ENCODE data around the gene MBLAC1. TPM values are rescaled to one million over a fixed set of nuclear protein-coding genes. Genes with fewer than 3 reads are reported as not detected.

MBLAC1 gene
- total and polyA plus RNA-seq, 4 donors: 1.7 to 2.9 (median 2.1) TPM

DNA sequence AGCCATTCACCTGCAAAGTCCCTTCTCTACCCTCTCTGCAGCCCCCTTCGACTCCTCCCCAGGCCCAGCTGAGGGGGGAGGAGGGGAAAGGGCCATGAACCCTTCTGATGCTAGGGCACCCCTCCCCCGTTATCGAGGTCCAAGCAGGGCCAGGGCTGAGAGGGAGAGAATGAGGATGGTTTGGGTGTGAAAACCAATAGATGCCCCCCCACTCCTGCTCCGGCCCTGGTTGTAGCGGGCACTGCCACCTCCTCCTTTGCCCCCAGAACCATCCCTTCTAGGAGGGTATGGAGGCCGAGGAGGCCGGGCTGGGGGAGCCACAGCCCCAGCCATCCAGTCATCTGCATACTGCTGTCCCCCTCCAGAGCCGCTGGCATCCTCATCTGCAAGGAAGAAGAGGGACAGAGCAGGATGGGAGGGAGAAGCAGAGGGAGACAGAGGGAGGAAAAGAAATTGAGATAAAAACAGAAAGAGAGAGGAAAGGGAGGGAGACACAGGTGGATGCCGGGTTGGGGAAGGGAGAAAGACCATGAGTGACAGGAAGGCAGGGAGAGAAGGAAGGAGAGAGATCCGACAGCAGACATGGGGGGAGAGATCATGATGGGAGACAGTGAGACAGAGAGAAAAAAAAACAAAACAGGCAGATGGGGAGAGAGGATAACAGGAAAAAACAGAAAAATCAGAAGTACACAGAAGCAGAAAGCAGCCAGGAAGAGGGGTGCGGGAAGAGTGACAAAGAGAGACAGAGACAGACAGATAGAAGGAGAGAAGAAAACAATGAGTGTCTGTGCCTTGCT is 43.5 kb downstream of the MBLAC1 start:
- DNase-seq (no peak), ATAC-seq (ENCODE audit: insufficient read depth, low FRiP score) (no peak)
- WGBS, 2 donors: 91 to 94% methylated on average over 11 of the region's 11 CpGs
- no peak overlapping the region for H3K27ac ChIP-seq (ENCODE audit: low read depth in 1 of 2, low read length in 1 of 2)
- TF ChIP-seq, protein P1, sequence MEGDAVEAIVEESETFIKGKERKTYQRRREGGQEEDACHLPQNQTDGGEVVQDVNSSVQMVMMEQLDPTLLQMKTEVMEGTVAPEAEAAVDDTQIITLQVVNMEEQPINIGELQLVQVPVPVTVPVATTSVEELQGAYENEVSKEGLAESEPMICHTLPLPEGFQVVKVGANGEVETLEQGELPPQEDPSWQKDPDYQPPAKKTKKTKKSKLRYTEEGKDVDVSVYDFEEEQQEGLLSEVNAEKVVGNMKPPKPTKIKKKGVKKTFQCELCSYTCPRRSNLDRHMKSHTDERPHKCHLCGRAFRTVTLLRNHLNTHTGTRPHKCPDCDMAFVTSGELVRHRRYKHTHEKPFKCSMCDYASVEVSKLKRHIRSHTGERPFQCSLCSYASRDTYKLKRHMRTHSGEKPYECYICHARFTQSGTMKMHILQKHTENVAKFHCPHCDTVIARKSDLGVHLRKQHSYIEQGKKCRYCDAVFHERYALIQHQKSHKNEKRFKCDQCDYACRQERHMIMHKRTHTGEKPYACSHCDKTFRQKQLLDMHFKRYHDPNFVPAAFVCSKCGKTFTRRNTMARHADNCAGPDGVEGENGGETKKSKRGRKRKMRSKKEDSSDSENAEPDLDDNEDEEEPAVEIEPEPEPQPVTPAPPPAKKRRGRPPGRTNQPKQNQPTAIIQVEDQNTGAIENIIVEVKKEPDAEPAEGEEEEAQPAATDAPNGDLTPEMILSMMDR (IDR thresholded peaks at IDR 0.05; ENCODE audit: control extremely low read depth, extremely low read depth): no peak
- H3K4me3 ChIP-seq: no peak overlapping the region
- no peaks in the 10 kb centered on the region for H3K36me3 ChIP-seq (ENCODE audit: control insufficient read depth in 4 of 4, insufficient read depth in 4 of 4, low read length in 4 of 4)
- H3K9me3 ChIP-seq (ENCODE audit: control insufficient read depth in 4 of 4, insufficient read depth in 3 of 4, low read length in 3 of 4): no peaks in the 10 kb centered on the region
- H3K4me1 ChIP-seq (ENCODE audit: control insufficient read depth in 5 of 5, insufficient read depth in 5 of 5, low read length in 5 of 5): peaks cover 0 to 25% (median 3%) of the 10 kb centered on the region in 5 donors
- H3K27me3 ChIP-seq (ENCODE audit: control insufficient read depth in 3 of 3, insufficient read depth in 3 of 3, low read length in 2 of 3): peaks cover 0 to 4% (median 0%) of the 10 kb centered on the region in 3 donors
- H3K9ac ChIP-seq (ENCODE audit: insufficient read depth in 1 of 2, low read length in 2 of 2): no peak overlapping the region

- peak in 1 of 3 donors; percentile 37 for DNase-seq
- Histone ChIP-seq H3K9ac (ENCODE audit: insufficient read depth in 1 of 2, low read length in 2 of 2) (no peak overlapping the region), H3K27me3 (ENCODE audit: control insufficient read depth in 3 of 3, insufficient read depth in 3 of 3, low read length in 2 of 3) (peaks cover 0 to 4% (median 0%) of the 10 kb centered on the region in 3 donors), H3K4me1 (ENCODE audit: control insufficient read depth in 5 of 5, insufficient read depth in 5 of 5, low read length in 5 of 5) (peaks cover 0 to 25% (median 3%) of the 10 kb centered on the region in 5 donors), H3K36me3 (ENCODE audit: control insufficient read depth in 4 of 4, insufficient read depth in 4 of 4, low read length in 4 of 4) (no peaks in the 10 kb centered on the region), H3K4me3 (no peak overlapping the region), H3K9me3 (ENCODE audit: control insufficient read depth in 4 of 4, insufficient read depth in 3 of 4, low read length in 3 of 4) (no peaks in the 10 kb centered on the region), H3K27ac (ENCODE audit: low read depth in 1 of 2, low read length in 1 of 2) (no peak overlapping the region)
- WGBS, 2 donors: 13% methylated on average over 55 to 61 of the region's 61 CpGs
- TF ChIP-seq, protein P1 (IDR thresholded peaks at IDR 0.05; ENCODE audit: control extremely low read depth, extremely low read depth): no peak
- ATAC-seq (ENCODE audit: insufficient read depth, low FRiP score): no peak
These were observed 44.4 kb downstream of the MBLAC1 start for GRCh38 chr7:100171087-100171681.

GRCh38 chr7:100171840-100172239 is 45.1 kb downstream of the MBLAC1 start:
- peaks cover 0 to 4% (median 0%) of the 10 kb centered on the region in 3 donors for H3K27me3 ChIP-seq (ENCODE audit: control insufficient read depth in 3 of 3, insufficient read depth in 3 of 3, low read length in 2 of 3)
- ATAC-seq (ENCODE audit: insufficient read depth, low FRiP score): no peak

More at GRCh38 chr7:100171840-100172239, 45.1 kb downstream of the MBLAC1 start:
- Histone ChIP-seq H3K27ac (ENCODE audit: low read depth in 1 of 2, low read length in 1 of 2) (no peak overlapping the region), H3K9me3 (ENCODE audit: control insufficient read depth in 4 of 4, insufficient read depth in 3 of 4, low read length in 3 of 4) (no peaks in the 10 kb centered on the region), H3K36me3 (ENCODE audit: control insufficient read depth in 4 of 4, insufficient read depth in 4 of 4, low read length in 4 of 4) (no peaks in the 10 kb centered on the region), H3K4me3 (no peak overlapping the region), H3K9ac (ENCODE audit: insufficient read depth in 1 of 2, low read length in 2 of 2) (no peak overlapping the region), H3K4me1 (ENCODE audit: control insufficient read depth in 5 of 5, insufficient read depth in 5 of 5, low read length in 5 of 5) (peaks cover 0 to 25% (median 3%) of the 10 kb centered on the region in 5 donors)
- DNase-seq: no peak
- 31 to 35% methylated on average over 18 to 22 of the region's 22 CpGs for WGBS, 2 donors
- TF ChIP-seq, protein P1 (IDR thresholded peaks at IDR 0.05; ENCODE audit: control extremely low read depth, extremely low read depth): no peak
